ENCODE data around the gene S1PR4. TPM values are rescaled to one million over a fixed set of nuclear protein-coding genes. Genes with fewer than 3 reads are reported as not detected.

S1PR4 gene
- total RNA-seq, 2 experiments from 2014 or later = 70.2 to 73.7 TPM

DNA sequence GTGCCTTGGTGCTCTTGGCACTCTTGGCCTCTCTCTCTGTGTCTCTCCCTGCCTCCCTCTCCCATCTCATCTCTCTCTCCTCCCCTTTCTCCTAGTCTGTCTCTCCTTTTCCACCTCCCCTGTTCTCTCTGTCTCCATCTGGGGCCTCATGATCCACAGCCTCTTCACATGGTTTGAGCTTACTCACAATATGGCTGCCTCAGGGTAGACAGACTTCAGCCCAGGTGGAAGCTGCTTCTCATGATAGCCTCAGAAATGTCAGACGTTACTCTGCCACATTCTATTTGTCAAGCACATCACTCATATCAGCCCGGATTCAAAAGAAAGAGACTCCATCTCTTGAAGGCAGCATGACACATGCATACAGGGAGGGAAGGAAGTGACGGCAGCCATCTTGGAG lies 18.4 kb upstream of the S1PR4 start:
- intact Hi-C loops (cut with DNase I, micrococcal nuclease) = loop anchor here (5.0 to 10.0 kb wide), 2 partner anchors 83 to 85 kb away; no protein-coding TSS in a partner anchor
- POLR2A ChIA-PET = interaction anchor here (1.3 kb wide), 1 partner anchor 31 kb away, joined by 3 read pairs; no protein-coding TSS in a partner anchor
- H3K4me1 Mint-ChIP-seq (ENCODE audit: low read depth) = peaks cover 8% of the 10 kb centered on the region
- CTCF ChIA-PET = no interaction called here
- H3K4me3 ChIP-seq (ENCODE audit: low read length) = no peak overlapping the region
- no peaks in the 10 kb centered on the region for H3K9me3 Mint-ChIP-seq
- peaks cover 27% of the 10 kb centered on the region for H3K4me1 ChIP-seq (ENCODE audit: insufficient read depth, low read length)
- H3K27me3 Mint-ChIP-seq = no peaks in the 10 kb centered on the region
- no peak overlapping the region for H3K4me3 Mint-ChIP-seq
- DNase-seq = no peak
- no peak overlapping the region for H3K27ac ChIP-seq (ENCODE audit: low read depth in 1 of 2, low read length in 2 of 2)
- H3K9me3 ChIP-seq (ENCODE audit: control insufficient read depth in 1 of 2, insufficient read depth in 1 of 2, low read length in 2 of 2) = no peaks in the 10 kb centered on the region
- no peak overlapping the region for H3K27ac Mint-ChIP-seq
- no peak for ATAC-seq (ENCODE audit: poor library complexity)
- TF ChIP-seq, protein P1, sequence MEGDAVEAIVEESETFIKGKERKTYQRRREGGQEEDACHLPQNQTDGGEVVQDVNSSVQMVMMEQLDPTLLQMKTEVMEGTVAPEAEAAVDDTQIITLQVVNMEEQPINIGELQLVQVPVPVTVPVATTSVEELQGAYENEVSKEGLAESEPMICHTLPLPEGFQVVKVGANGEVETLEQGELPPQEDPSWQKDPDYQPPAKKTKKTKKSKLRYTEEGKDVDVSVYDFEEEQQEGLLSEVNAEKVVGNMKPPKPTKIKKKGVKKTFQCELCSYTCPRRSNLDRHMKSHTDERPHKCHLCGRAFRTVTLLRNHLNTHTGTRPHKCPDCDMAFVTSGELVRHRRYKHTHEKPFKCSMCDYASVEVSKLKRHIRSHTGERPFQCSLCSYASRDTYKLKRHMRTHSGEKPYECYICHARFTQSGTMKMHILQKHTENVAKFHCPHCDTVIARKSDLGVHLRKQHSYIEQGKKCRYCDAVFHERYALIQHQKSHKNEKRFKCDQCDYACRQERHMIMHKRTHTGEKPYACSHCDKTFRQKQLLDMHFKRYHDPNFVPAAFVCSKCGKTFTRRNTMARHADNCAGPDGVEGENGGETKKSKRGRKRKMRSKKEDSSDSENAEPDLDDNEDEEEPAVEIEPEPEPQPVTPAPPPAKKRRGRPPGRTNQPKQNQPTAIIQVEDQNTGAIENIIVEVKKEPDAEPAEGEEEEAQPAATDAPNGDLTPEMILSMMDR (IDR thresholded peaks at IDR 0.05) = no peak
- H3K36me3 Mint-ChIP-seq (ENCODE audit: low read depth) = no peaks in the 10 kb centered on the region
- H3K27me3 ChIP-seq (ENCODE audit: control insufficient read depth in 1 of 2, insufficient read depth in 2 of 2, low read length in 2 of 2) = no peaks in the 10 kb centered on the region
- no peaks in the 10 kb centered on the region for H3K36me3 ChIP-seq (ENCODE audit: insufficient read depth, low read length)

DNA sequence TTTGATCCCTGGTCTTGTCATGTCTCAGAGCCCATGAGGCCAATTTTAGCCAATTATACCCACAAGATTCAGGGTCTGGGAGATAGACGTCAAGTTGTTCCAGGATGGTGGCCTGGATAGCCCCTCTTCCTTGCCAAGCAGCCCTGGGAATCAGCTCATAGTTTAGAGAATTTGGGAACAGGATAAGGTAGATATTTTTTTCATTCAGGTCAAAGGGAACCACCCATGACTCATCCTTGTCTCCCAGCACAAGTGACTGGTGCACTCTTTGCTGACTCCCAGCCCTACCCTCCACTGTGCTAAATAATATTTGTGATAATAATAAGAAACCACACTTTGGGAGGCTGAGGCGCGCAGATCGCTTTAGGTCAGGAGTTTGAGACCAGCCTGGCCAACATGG lies 17.1 kb upstream of the S1PR4 start:
- Mint-ChIP-seq H3K9me3 (no peaks in the 10 kb centered on the region), H3K4me3 (no peak overlapping the region), H3K4me1 (ENCODE audit: low read depth) (peaks cover 13% of the 10 kb centered on the region), H3K27ac (no peak overlapping the region), H3K36me3 (ENCODE audit: low read depth) (no peaks in the 10 kb centered on the region), H3K27me3 (no peaks in the 10 kb centered on the region)
- TF ChIP-seq, protein P1 (IDR thresholded peaks at IDR 0.05) = no peak
- H3K4me1 ChIP-seq (ENCODE audit: insufficient read depth, low read length) = peaks cover 19% of the 10 kb centered on the region
- POLR2A ChIA-PET = interaction anchor here (1.0 kb wide), 1 partner anchor 17 kb away, joined by 3 read pairs; the partner anchor contains the start of gene S1PR4
- CTCF ChIA-PET = no interaction called here
- DNase-seq (no peak), ATAC-seq (ENCODE audit: poor library complexity) (no peak)
- intact Hi-C loops (cut with DNase I, micrococcal nuclease) = loop anchor here (5.0 to 10.0 kb wide), 2 partner anchors 84 to 87 kb away; no protein-coding TSS in a partner anchor
- no peaks in the 10 kb centered on the region for H3K36me3 ChIP-seq (ENCODE audit: insufficient read depth, low read length)
- H3K27me3 ChIP-seq (ENCODE audit: control insufficient read depth in 1 of 2, insufficient read depth in 2 of 2, low read length in 2 of 2) = no peaks in the 10 kb centered on the region
- H3K27ac ChIP-seq (ENCODE audit: low read depth in 1 of 2, low read length in 2 of 2) = no peak overlapping the region
- H3K4me3 ChIP-seq (ENCODE audit: low read length) = no peak overlapping the region
- no peaks in the 10 kb centered on the region for H3K9me3 ChIP-seq (ENCODE audit: control insufficient read depth in 1 of 2, insufficient read depth in 1 of 2, low read length in 2 of 2)

DNA sequence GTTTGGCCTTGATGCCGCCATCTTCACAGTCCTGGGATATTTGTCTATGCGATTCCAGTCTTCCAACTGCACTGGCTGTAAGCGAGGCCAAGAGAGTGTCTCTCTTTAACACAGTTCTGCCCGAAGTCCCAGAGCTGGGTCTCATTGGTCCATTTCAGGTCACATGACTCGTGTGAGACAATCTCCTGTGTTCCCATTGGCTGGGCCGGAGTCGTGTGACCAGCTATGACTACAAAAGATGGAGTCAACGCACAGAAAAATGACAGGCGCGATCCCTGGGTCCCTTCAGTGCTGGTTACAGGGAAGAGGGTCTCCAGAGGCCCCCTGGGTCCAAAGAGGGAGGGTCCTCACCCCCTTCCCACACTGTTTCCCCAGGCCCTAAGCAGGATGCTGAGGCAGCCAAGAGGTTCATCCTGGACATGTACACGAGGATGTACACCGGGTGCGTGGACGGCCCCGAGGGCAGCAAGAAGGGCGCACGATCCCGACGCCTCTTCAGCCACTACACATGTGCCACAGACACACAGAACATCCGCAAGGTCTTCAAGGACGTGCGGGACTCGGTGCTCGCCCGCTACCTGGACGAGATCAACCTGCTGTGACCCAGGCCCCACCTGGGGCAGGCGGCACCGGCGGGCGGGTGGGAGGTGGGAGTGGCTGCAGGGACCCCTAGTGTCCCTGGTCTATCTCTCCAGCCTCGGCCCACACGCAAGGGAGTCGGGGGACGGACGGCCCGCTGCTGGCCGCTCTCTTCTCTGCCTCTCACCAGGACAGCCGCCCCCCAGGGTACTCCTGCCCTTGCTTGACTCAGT lies 15.9 kb upstream of the S1PR4 start:
- H3K36me3 Mint-ChIP-seq (ENCODE audit: low read depth) = no peaks in the 10 kb centered on the region
- Histone ChIP-seq H3K4me1 (ENCODE audit: insufficient read depth, low read length) (peaks cover 19% of the 10 kb centered on the region), H3K4me3 (ENCODE audit: low read length) (no peak overlapping the region), H3K27ac (ENCODE audit: low read depth in 1 of 2, low read length in 2 of 2) (no peak overlapping the region), H3K9me3 (ENCODE audit: control insufficient read depth in 1 of 2, insufficient read depth in 1 of 2, low read length in 2 of 2) (no peaks in the 10 kb centered on the region), H3K27me3 (ENCODE audit: control insufficient read depth in 1 of 2, insufficient read depth in 2 of 2, low read length in 2 of 2) (no peaks in the 10 kb centered on the region), H3K36me3 (ENCODE audit: insufficient read depth, low read length) (no peaks in the 10 kb centered on the region)
- no peak overlapping the region for H3K27ac Mint-ChIP-seq
- ATAC-seq (ENCODE audit: poor library complexity) = no peak
- H3K27me3 Mint-ChIP-seq = no peaks in the 10 kb centered on the region
- H3K9me3 Mint-ChIP-seq = no peaks in the 10 kb centered on the region
- peaks cover 13% of the 10 kb centered on the region for H3K4me1 Mint-ChIP-seq (ENCODE audit: low read depth)
- intact Hi-C loops (cut with DNase I, micrococcal nuclease) = loop anchor here (1.0 to 10.0 kb wide), 6 partner anchors 16 to 200 kb away; no protein-coding TSS in a partner anchor
- ChIA-PET CTCF (interaction anchor here (1.7 kb wide), 1 partner anchor 33 kb away, joined by 10 read pairs; no protein-coding TSS in a partner anchor), POLR2A (no interaction called here)
- no peak overlapping the region for H3K4me3 Mint-ChIP-seq
- TF ChIP-seq, protein P1 (IDR thresholded peaks at IDR 0.05) = no peak
- peak in 3 of 14 experiments; percentile 14 to 58 (median 49) for DNase-seq
